Hepatocyte (in vitro differentiated cells): ENCODE measurements around the gene ARMC3. TPM values are rescaled to one million over a fixed set of nuclear protein-coding genes. Genes with fewer than 3 reads are reported as not detected.

Source experiments
- DNase-seq: peaks from one replicate; pipeline ENCODE4 v3.0.0-alpha.2; 2016; ENCODE audit warnings: low spot score
- H2AFZ ChIP-seq: fragments of 200-600 bp; sonication (generic); 2 replicates; pipeline ENCODE4 v1.6.0; 2016; ENCODE audit warnings: antibody characterized with exemption, mild to moderate bottlenecking
- H3K27ac ChIP-seq: fragments of 200-600 bp; sonication (generic); 2 replicates; pipeline ENCODE4 v1.5.1; 2016; ENCODE audit warnings: mild to moderate bottlenecking
- H3K27me3 ChIP-seq: fragments of 200-600 bp; sonication (generic); 2 replicates; pipeline ENCODE4 v1.6.1; 2016
- H3K36me3 ChIP-seq: fragments of 200-600 bp; sonication (generic); replicated peaks from 2 replicates; pipeline ENCODE4 v1.5.1; 2016; ENCODE audit warnings: low read depth; ENCODE audit not compliant: insufficient read depth
- H3K4me1 ChIP-seq: fragments of 200-600 bp; sonication (generic); 2 replicates; pipeline ENCODE4 v1.5.1; 2016; ENCODE audit warnings: mild to moderate bottlenecking, moderate library complexity; ENCODE audit not compliant: insufficient read depth
- H3K4me2 ChIP-seq: fragments of 200-600 bp; sonication (generic); 2 replicates; pipeline ENCODE4 v1.6.0; 2016
- H3K4me3 ChIP-seq: fragments of 200-600 bp; sonication (generic); 2 replicates; pipeline ENCODE4 v1.5.1; 2016; ENCODE audit warnings: mild to moderate bottlenecking
- H3K79me2 ChIP-seq: fragments of 200-600 bp; sonication (generic); 2 replicates; pipeline ENCODE4 v1.6.0; 2017; ENCODE audit warnings: mild to moderate bottlenecking
- H3K9me2 ChIP-seq: fragments of 200-600 bp; sonication (generic); replicated peaks from 2 replicates; pipeline ENCODE4 v1.6.0; 2017; ENCODE audit warnings: mild to moderate bottlenecking; ENCODE audit not compliant: insufficient read depth
- H3K9me3 ChIP-seq: fragments of 200-600 bp; sonication (generic); 2 replicates; pipeline ENCODE4 v1.5.1; 2016; ENCODE audit warnings: low read depth, mild to moderate bottlenecking
- H4K20me1 ChIP-seq: fragments of 200-600 bp; sonication (generic); 2 replicates; pipeline ENCODE4 v1.6.0; 2016; ENCODE audit warnings: mild to moderate bottlenecking; ENCODE audit not compliant: insufficient read depth, poor library complexity, severe bottlenecking
- EZH2 ChIP-seq: fragments of 200-600 bp; sonication (generic); IDR thresholded peaks from 2 replicates; pipeline ENCODE4 v1.6.1; 2016; ENCODE audit warnings: antibody characterized with exemption, mild to moderate bottlenecking, borderline replicate concordance
- EZH2phosphoT487 ChIP-seq: fragments of 200-600 bp; sonication (generic); IDR thresholded peaks from one replicate; pipeline ENCODE4 v1.6.1; 2018; ENCODE audit warnings: antibody characterized with exemption, mild to moderate bottlenecking, low read depth, moderate library complexity; ENCODE audit not compliant: unreplicated experiment, severe bottlenecking
- WGBS: methylation state at CpG from one replicate; pipeline ENCODE4 v1.1.6; 2016; ENCODE audit warnings: low lambda C conversion rate; ENCODE audit errors: missing lambda C conversion rate; 5-methylcytosine and 5-hydroxymethylcytosine counted together
- polyA plus RNA-seq: library from polyadenylated mRNA; unstranded; fragments of >200 nt; fragmentation: Nextera tagmentation; extraction: Ambion mirVana; gene quantifications from 2 replicates; pipeline ENCODE4 v1.2.1, GENCODE V29; 2016
- total RNA-seq: library from RNA; depleted of rRNA; stranded (reverse); fragments of >200 nt; gene quantifications from 2 replicates; pipeline ENCODE4 v1.2.3, GENCODE V29; 2014
- TF ChIP-seq, protein P1 (sequence below): fragments of 200-600 bp; sonication (generic); IDR thresholded peaks from 2 replicates; pipeline ENCODE4 v1.5.1; 2016; ENCODE audit warnings: antibody characterized with exemption, mild to moderate bottlenecking; ENCODE audit not compliant: poor library complexity

Gene ARMC3
- total and polyA plus RNA-seq, 2 experiments from 2014 or later = not detected

DNA sequence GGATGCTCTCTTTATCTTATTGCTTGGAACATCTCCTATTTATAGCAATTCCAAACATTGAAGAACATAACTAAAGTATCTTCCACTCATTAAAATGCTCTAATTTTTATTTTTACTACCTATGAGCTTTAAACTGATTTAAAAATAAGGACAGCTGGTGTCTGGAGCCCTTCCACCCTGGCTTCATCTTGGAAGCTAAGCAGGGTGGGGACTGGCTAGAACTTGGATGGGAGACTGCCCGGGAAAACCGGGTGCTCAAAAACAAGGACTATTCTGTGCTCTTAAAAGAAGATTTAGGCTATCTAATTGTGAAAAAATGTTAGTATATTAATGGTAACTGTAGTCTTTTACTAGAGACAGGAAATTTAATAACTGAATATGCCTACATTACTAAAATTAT is 69.2 kb downstream of the ARMC3 start:
- TF ChIP-seq EZH2 (no peak), EZH2phosphoT487 (no peak)
- TF ChIP-seq, protein P1, sequence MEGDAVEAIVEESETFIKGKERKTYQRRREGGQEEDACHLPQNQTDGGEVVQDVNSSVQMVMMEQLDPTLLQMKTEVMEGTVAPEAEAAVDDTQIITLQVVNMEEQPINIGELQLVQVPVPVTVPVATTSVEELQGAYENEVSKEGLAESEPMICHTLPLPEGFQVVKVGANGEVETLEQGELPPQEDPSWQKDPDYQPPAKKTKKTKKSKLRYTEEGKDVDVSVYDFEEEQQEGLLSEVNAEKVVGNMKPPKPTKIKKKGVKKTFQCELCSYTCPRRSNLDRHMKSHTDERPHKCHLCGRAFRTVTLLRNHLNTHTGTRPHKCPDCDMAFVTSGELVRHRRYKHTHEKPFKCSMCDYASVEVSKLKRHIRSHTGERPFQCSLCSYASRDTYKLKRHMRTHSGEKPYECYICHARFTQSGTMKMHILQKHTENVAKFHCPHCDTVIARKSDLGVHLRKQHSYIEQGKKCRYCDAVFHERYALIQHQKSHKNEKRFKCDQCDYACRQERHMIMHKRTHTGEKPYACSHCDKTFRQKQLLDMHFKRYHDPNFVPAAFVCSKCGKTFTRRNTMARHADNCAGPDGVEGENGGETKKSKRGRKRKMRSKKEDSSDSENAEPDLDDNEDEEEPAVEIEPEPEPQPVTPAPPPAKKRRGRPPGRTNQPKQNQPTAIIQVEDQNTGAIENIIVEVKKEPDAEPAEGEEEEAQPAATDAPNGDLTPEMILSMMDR = no peak
- no peaks in the 10 kb centered on the region for H3K79me2 ChIP-seq
- H3K27ac ChIP-seq = no peak overlapping the region
- no peaks in the 10 kb centered on the region for H3K27me3 ChIP-seq
- no peaks in the 10 kb centered on the region for H3K9me2 ChIP-seq
- no peak for DNase-seq
- H3K36me3 ChIP-seq = no peaks in the 10 kb centered on the region
- no peaks in the 10 kb centered on the region for H3K4me1 ChIP-seq
- WGBS = 52% methylated on average over 2 of the region's 2 CpGs
- H3K4me3 ChIP-seq = no peak overlapping the region
- H4K20me1 ChIP-seq = no peaks in the 10 kb centered on the region
- H3K4me2 ChIP-seq = no peak overlapping the region
- H3K9me3 ChIP-seq = no peaks in the 10 kb centered on the region
- no peak overlapping the region for H2AFZ ChIP-seq

DNA sequence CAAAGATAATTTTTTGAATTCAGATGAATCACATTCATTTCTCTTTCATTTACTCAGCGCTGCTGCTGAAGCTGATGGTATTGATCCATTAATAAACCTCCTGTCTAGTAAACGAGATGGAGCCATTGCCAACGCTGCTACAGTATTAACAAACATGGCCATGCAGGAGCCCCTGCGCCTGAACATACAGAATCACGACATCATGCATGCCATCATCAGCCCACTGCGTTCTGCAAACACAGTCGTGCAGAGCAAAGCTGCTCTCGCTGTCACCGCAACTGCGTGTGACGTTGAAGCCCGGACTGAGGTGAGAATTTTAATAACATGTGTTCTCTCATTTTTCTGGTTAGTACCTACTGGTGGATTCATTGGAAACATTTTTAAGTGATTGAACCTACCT is 70.2 kb downstream of the ARMC3 start:
- Histone ChIP-seq H4K20me1 (no peaks in the 10 kb centered on the region), H3K79me2 (no peaks in the 10 kb centered on the region), H2AFZ (no peak overlapping the region), H3K9me2 (no peaks in the 10 kb centered on the region), H3K36me3 (no peaks in the 10 kb centered on the region), H3K4me2 (no peak overlapping the region), H3K4me1 (no peaks in the 10 kb centered on the region), H3K27me3 (no peaks in the 10 kb centered on the region), H3K9me3 (no peaks in the 10 kb centered on the region), H3K4me3 (no peak overlapping the region), H3K27ac (no peak overlapping the region)
- 94% methylated on average over 12 of the region's 12 CpGs for WGBS
- TF ChIP-seq, protein P1 = no peak
- no peak for TF ChIP-seq EZH2
- no peak for DNase-seq

DNA sequence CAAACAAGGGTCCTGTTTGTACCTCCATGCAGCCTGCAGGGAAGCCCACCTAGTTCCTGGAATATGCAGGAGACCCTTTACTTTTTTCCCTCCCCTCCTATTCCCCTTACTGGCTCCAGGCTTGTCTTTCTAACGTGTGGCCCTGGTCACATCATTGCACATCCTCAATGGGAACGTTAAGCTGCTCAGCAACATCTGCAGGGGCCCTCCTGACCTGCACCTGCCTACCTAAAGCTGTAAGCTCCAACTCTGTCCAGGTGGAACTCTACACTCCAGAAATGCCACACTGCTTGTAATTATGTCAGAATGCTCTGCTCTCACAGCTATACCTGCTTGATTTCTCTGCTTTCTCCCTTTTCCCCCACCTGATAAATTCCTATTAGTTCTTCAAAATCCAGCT is 72.1 kb downstream of the ARMC3 start:
- DNase-seq = no peak
- TF ChIP-seq, protein P1 = no peak
- no peak for TF ChIP-seq EZH2phosphoT487
- no peak for TF ChIP-seq EZH2
- no peak overlapping the region for H2AFZ ChIP-seq
- H3K4me3 ChIP-seq = no peak overlapping the region
- H3K27me3 ChIP-seq = no peaks in the 10 kb centered on the region
- WGBS = 54% methylated on average over 2 of the region's 2 CpGs
- H3K4me1 ChIP-seq = no peaks in the 10 kb centered on the region
- H3K9me2 ChIP-seq = no peaks in the 10 kb centered on the region
- no peaks in the 10 kb centered on the region for H3K36me3 ChIP-seq
- H3K4me2 ChIP-seq = no peak overlapping the region
- H3K9me3 ChIP-seq = no peaks in the 10 kb centered on the region
- no peaks in the 10 kb centered on the region for H4K20me1 ChIP-seq
- H3K79me2 ChIP-seq = no peaks in the 10 kb centered on the region
- H3K27ac ChIP-seq = no peak overlapping the region

DNA sequence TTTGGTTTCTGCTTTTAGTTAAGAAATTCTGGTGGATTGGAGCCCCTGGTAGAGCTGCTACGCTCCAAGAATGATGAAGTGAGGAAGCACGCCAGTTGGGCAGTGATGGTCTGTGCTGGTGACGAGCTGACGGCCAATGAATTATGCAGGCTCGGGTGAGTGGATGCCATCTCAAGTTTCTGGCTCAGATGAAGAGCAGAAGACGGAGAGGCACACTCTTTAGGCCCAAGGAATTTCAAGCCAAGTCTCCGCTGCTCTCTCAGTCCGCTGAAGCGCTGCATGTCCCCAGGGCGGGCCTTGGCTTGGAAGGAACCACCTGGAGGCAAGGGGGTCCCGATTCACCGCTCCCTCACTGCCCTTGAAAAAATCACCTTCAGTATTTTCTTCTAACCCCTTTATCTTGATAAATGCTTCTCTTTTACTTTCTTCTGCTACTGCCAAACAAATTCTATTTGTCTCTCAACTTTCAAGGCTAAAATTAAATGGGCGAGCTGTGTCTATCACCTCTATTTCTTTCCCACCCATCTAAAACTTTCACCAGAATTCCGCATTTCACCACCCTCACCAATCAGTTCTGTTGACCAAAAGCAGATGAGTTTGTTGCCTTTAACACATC is 74.2 kb downstream of the ARMC3 start:
- no peaks in the 10 kb centered on the region for H4K20me1 ChIP-seq
- no peak overlapping the region for H3K4me2 ChIP-seq
- 75% methylated on average over 14 of the region's 14 CpGs for WGBS
- no peaks in the 10 kb centered on the region for H3K9me3 ChIP-seq
- no peak overlapping the region for H3K27ac ChIP-seq
- no peaks in the 10 kb centered on the region for H3K4me1 ChIP-seq
- H3K79me2 ChIP-seq = no peaks in the 10 kb centered on the region
- H3K4me3 ChIP-seq = no peak overlapping the region
- TF ChIP-seq, protein P1 = no peak
- H3K36me3 ChIP-seq = no peaks in the 10 kb centered on the region
- H3K9me2 ChIP-seq = no peaks in the 10 kb centered on the region
- H2AFZ ChIP-seq = no peak overlapping the region
- no peak for DNase-seq
- H3K27me3 ChIP-seq = no peaks in the 10 kb centered on the region
